HG03039 (cell line): ENCODE results near the gene TMCC1.

ENCODE experiments used
- ATAC-seq: cut with Tn5 transposase; IDR thresholded peaks from one replicate; pipeline ENCODE4 v1.9.1; 2021; ENCODE audit warnings: mild to moderate bottlenecking, moderate library complexity; ENCODE audit not compliant: unreplicated experiment

Gene TMCC1

DNA sequence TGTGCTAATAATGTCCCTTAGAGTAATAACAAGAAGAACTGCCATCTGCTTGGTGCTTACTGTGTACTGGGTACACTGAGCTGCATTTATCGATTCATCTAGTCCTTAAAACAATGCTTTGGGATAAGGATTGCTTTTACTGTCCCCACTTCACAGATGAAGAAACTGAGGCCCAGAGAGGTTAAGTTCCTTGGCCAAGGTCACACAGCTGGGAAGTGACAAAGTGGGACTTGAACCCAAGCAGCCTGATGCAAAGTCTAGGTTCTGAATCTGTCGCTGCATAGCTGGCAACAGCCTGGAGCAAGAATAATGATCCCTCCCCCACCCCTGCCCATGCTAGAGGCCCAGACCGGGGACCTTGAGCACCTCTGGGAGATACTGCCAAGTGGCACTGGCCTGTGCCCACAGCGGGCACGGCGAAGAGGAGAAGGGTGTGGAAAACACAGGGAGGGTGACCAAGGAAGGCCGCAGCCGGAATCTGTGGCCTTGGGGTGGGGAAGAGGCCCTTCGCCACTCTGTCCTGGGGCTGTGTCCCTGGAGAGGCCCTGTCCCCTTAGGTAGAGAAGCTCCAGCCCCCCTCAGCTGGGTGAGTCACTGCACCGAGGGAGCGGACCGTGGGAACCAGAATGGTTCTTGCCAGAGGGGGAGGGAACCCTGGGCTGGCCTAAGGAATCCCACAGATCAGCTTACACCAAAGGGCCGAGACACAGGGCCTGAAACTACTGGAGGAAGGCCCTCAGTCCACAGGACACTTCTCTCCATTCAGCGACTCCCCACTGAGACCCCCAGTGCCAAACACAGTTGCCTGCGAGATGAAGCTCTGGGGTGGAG lies 290.6 kb downstream of the TMCC1 start:
- no peak for ATAC-seq

DNA sequence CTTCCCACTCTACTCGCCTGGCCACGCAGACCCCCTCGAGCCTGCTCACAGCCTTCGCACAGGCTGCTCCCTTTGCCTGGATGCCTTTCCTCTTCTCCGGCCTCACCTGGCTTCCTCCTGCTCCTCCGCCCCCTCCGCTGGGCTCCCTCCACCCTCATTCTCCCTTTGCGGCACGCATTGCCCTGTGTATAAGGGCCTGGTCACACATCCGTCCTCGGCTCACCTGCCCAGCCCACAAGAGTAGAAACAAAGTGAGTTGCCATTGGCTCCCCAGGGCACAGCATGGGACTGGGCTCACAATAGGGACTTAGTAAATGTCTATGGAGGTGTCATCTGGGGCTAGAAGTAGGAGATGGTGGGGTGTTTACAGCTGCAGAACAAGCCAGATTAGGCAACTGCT lies 291.2 kb downstream of the TMCC1 start:
- no peak for ATAC-seq

DNA sequence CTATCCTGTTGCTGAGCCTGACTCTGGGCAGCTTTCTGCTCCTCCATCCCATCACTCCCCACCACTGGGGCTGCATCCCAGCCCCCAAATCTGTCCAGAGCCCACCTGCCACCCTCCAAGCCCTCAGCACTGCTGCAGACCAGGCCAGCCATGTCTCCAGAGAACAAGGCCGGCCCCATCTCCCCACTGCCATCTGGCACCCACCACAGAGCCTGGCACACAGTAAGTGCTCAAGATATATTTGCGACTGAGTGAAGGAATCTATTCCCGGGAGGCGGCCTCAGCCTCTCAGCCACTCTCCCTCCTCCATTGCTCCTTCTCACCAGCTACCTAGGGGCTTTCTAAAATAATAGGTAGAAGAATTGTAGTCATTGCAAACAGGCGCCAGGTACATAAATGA lies 291.8 kb downstream of the TMCC1 start:
- no peak for ATAC-seq

DNA sequence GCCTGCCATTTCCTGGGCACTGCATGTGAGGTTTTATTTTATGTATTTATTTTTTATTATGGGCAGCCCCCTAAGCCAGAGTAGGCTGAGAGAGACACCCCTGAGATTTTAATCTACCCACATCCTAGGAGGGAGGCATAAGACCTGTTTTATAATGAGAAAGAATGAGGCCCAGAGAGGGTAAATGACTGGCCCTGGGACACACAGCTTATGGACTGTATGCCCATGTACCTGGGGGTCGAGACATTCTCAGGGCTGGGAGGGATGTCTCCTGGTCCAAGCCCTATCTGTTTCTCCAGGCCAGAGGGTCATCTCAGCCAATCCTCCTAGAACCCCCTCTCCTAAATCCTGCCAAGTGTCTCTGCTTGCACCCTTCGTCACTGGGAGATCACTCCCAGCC lies 293.2 kb downstream of the TMCC1 start:
- ATAC-seq: no peak

DNA sequence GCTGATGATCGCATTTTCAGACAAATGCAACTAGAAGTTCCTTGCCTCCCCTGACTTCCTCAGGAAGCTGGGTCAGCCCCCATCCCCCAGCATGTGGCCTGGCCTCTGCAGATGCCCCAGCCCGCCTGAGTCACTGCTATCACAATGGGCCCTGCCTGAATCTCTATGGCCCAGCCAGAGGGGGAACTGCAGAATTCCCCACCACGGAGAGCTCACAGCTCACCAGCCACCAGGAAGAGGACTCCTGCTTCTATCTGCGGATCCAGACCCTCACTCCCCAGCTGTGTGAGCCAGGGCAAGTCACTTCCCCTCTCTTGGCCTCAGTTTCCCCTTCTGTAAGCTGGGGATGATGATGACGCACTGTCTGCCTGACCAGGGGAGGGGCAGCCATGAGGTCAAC lies 293.9 kb downstream of the TMCC1 start:
- no peak for ATAC-seq

DNA sequence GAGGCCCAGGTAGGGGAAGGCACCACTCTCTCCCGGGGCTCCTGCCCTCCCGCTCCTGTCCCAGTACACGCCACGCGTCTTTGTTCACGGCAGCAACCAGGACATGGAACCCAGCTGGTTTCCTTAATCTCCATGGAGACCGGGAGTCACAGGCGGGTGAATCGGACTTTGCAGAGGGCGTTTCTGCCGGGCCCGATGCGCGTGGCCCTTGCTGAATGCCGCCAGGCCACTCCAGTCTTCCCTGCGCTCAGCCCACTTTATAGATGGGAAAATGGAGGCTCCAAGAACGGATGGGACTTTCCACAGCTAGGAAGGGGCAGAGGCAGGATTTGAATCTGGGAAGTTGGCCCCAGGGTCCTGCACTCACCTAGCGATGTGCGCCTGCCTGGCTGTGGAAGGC lies 294.4 kb downstream of the TMCC1 start:
- no peak for ATAC-seq

DNA sequence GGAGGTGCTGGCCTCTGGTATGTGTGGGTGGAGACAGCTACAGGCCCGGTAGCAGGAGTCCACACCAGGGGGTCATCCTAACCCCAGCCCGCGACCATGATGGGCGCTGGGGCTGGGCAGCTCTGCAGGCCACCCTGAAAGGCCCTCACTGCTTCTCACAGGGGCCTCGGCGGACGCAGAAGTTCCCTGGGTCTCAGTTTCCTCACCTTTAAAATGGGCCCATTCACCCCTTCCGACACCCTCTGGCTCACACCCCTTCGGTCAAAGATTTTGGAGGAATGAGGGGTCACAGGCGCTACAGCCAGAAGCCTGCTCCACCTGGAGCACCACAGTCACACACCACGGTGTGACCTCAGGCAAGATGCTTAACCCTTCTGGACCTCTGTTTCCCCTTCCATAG lies 295.0 kb downstream of the TMCC1 start:
- no peak for ATAC-seq

DNA sequence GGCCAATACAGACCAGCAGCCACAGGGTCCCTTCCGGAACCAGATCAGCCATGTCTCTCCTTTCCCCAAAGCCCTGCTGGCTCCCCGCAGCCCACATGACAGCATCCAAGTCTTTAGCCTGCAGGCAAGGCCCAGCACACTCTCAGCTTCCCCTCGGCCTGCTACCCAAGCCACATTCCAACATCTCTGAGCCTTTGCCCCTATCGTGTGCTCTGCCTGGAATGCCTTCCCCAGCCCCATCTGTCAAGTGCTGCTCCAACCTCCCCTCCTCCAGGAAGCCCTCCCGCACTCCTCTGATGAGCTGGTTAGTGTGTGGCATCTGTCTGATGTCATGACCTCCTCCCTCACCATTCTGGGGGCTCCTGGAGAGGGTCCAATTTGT lies 295.5 kb downstream of the TMCC1 start:
- no peak for ATAC-seq
